RWPE2 (cell line): Measurements from ENCODE around the gene FADS1.

Experiments
- ATAC-seq: fragments of 200-7000 bp; cut with Tn5 transposase; 3 replicates; pipeline ENCODE4 v1.9.1; 2021; ENCODE audit warnings: low read depth
- DNase-seq: peaks from one replicate; pipeline ENCODE4 v3.0.0-alpha.2; 2020; ENCODE audit warnings: low spot score
- H3K27ac ChIP-seq: fragments of 450-650 bp; 2 replicates; pipeline ENCODE4 v1.5.1; 2017; ENCODE audit warnings: mild to moderate bottlenecking; ENCODE audit not compliant: poor library complexity, severe bottlenecking
- H3K27me3 ChIP-seq: fragments of 250-450 bp; sonication (Bioruptor Pico); 2 replicates; pipeline ENCODE4 v1.5.1; 2021; ENCODE audit warnings: mild to moderate bottlenecking, moderate library complexity; ENCODE audit not compliant: insufficient read depth, poor library complexity, severe bottlenecking
- H3K36me3 ChIP-seq: fragments of 250-450 bp; sonication (Bioruptor Pico); 2 replicates; pipeline ENCODE4 v1.5.1; 2020; ENCODE audit warnings: low read depth, mild to moderate bottlenecking, moderate library complexity
- H3K4me1 ChIP-seq: fragments of 250-450 bp; sonication (Bioruptor Pico); 2 replicates; pipeline ENCODE4 v1.5.1; 2021; ENCODE audit warnings: mild to moderate bottlenecking, moderate library complexity; ENCODE audit not compliant: insufficient read depth, poor library complexity, severe bottlenecking
- H3K4me3 ChIP-seq: fragments of 250-450 bp; sonication (Bioruptor Pico); 2 replicates; pipeline ENCODE4 v1.5.1; 2021; ENCODE audit warnings: mild to moderate bottlenecking, moderate library complexity; ENCODE audit not compliant: severe bottlenecking
- H3K9me3 ChIP-seq: fragments of 250-450 bp; sonication (Bioruptor Pico); 2 replicates; pipeline ENCODE4 v1.5.1; 2021; ENCODE audit warnings: mild to moderate bottlenecking, moderate library complexity; ENCODE audit not compliant: severe bottlenecking
- TF ChIP-seq, protein P1 (sequence below): fragments of 450-650 bp; IDR thresholded peaks from one replicate; pipeline ENCODE4 v1.5.1; 2017; ENCODE audit warnings: mild to moderate bottlenecking, moderate library complexity; ENCODE audit not compliant: poor library complexity, severe bottlenecking

Gene FADS1

DNA sequence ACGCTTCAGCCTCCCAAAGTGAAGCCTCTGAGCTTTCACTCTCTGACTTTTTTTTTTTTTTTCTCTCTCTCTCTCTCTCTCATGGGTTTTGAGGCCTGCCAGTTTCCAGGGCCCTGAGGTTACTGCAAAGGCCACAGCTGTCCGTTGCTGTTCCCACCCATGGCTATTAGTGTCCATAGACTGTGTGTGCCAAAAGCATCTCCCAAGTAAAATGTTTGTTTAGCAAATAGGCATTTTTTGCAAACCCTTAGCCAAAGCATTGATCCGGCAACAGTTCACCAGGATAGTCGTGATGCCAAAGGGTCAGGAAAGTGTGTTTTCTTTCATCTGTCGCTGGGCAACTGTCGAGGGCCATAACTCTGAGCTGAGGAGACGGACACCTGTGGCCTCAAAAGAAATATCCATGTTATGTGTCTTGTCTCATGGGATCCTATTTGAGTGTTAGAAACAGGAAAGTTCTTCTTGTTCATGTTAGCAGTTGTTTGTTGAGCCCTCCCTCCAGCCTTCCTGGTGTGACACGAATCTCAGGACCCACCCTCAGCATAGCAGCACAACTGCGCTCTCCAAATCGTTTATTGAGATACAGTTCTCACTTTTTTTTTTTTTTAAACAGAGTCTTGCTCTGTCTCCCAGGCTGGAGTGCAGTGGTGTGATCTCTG lies 29.7 kb upstream of the FADS1 start:
- Histone ChIP-seq H3K36me3 (peaks cover 89% of the 10 kb centered on the region), H3K4me1 (no peaks in the 10 kb centered on the region), H3K9me3 (no peaks in the 10 kb centered on the region), H3K27me3 (no peaks in the 10 kb centered on the region), H3K27ac (no peak overlapping the region), H3K4me3 (no peak overlapping the region)
- no peak for DNase-seq
- TF ChIP-seq, protein P1, sequence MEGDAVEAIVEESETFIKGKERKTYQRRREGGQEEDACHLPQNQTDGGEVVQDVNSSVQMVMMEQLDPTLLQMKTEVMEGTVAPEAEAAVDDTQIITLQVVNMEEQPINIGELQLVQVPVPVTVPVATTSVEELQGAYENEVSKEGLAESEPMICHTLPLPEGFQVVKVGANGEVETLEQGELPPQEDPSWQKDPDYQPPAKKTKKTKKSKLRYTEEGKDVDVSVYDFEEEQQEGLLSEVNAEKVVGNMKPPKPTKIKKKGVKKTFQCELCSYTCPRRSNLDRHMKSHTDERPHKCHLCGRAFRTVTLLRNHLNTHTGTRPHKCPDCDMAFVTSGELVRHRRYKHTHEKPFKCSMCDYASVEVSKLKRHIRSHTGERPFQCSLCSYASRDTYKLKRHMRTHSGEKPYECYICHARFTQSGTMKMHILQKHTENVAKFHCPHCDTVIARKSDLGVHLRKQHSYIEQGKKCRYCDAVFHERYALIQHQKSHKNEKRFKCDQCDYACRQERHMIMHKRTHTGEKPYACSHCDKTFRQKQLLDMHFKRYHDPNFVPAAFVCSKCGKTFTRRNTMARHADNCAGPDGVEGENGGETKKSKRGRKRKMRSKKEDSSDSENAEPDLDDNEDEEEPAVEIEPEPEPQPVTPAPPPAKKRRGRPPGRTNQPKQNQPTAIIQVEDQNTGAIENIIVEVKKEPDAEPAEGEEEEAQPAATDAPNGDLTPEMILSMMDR, result no peak
- ATAC-seq, result no peak

DNA sequence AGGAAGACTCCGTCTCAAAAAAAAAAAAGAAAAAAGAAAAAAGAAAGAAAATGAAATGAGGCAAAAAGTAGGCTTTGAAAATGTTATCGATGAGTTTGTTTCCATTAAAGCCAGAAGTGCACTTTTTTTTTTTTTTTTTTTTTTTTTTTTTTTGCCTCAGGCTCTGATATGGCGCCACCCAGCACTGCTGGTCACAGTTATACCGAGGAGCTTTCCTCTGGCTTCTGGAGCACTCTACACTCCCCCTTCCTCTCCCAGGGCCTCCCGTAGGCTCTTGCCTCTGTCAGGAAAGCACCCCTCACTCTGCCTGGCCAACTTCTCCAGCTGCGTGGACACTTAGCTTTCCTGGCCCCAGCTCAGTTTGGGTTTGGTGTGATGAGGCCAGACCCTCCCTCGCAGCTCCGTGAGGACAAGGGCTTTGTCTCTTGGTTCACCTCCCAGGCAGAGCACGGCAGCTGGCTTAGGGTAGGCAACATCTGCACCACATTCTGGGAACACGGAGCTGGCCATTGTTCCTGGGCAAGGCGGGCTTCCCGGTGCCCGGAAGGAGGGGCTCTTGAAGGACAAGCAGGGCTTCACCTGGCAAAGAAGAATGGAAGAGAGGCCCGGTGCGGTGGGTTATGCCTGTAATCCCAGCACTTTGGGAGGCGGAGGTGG lies 28.2 kb upstream of the FADS1 start:
- Histone ChIP-seq H3K36me3 (peaks cover 91% of the 10 kb centered on the region), H3K27ac (no peak overlapping the region), H3K4me1 (no peaks in the 10 kb centered on the region), H3K27me3 (no peaks in the 10 kb centered on the region), H3K9me3 (no peaks in the 10 kb centered on the region), H3K4me3 (no peak overlapping the region)
- DNase-seq (no peak), ATAC-seq (no peak)
- TF ChIP-seq, protein P1, result no peak

DNA sequence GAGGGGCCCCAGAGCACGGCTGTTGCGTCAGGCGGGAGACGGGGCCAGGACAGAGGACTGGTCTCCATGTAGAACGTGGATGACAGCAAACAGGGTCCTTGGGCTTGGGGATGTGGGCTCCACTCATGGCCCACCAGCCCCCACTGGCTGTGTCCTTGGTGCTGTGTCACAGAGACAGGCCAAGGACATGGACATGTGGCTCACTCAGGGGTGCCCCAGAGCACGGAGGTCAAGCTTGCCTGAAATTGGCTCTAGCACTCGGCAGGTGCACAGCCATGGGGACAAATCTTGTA lies 25.7 kb upstream of the FADS1 start:
- H3K4me3 ChIP-seq, result no peak overlapping the region
- H3K27ac ChIP-seq, result no peak overlapping the region
- H3K36me3 ChIP-seq, result peaks cover 91% of the 10 kb centered on the region
- DNase-seq, result no peak
- H3K9me3 ChIP-seq, result no peaks in the 10 kb centered on the region
- no peak for ATAC-seq
- no peaks in the 10 kb centered on the region for H3K4me1 ChIP-seq
- H3K27me3 ChIP-seq, result no peaks in the 10 kb centered on the region
- TF ChIP-seq, protein P1, result no peak

DNA sequence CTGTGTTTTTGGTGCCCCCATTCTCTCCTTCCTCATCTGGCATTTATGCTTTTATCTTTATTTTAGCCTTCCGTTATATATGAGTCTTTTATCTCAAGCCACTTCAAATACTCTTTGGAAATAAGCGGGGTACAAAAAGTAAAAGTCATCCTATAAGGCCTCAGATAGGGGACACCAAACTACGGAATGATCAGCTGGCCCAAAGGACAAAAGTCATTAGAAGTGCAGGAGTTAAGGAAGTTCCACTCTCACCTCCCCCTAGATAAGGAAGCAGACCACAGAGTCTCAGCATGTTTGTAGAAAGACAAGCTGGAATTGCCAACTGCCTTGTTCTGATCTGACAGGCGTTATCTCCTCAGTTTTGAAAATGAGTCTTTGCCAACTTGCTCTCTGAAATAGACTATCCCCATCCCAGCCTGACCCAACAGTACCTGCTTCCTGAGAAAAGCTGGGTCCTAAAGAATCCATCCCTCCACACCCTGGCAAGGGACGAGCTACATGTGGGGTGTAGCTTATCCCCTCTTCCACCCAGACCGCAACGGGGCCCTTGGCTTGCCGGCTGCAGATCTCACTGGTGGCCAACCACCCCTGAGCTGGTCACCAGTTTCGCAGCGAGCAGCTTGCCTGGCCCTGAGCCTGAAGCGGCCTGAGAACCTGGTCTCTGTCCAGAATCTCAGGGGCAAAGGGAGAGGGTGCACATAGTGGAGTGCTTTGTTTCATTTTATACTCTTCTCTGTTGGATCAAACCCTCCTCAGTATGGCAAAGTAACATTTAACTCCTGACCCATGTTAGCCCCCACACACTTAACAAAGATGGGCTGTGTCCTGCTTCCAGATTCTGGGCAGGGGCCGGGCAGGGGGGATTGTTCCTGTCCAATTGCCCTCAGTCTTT lies 25.1 kb upstream of the FADS1 start:
- no peaks in the 10 kb centered on the region for H3K4me1 ChIP-seq
- ATAC-seq (no peak), DNase-seq (no peak)
- H3K27me3 ChIP-seq, result no peaks in the 10 kb centered on the region
- no peak overlapping the region for H3K4me3 ChIP-seq
- no peaks in the 10 kb centered on the region for H3K9me3 ChIP-seq
- H3K27ac ChIP-seq, result no peak overlapping the region
- peaks cover 91% of the 10 kb centered on the region for H3K36me3 ChIP-seq
- TF ChIP-seq, protein P1, result no peak
